Brain microvascular endothelial cell (primary cell): ENCODE data around the gene MKNK1.

Source experiments
- DNase-seq: peaks from one replicate; pipeline ENCODE4 v3.0.0-alpha.2; 2020
- H3K27ac ChIP-seq: fragments of 250-450 bp; sonication (Bioruptor Pico); 2 replicates; pipeline ENCODE4 v1.5.1; 2020; ENCODE audit warnings: mild to moderate bottlenecking, moderate library complexity
- H3K27me3 ChIP-seq: fragments of 250-450 bp; sonication (Bioruptor Pico); replicated peaks from 2 replicates; pipeline ENCODE4 v1.5.1; 2020; ENCODE audit warnings: mild to moderate bottlenecking
- H3K36me3 ChIP-seq: fragments of 250-450 bp; sonication (Bioruptor Pico); replicated peaks from 2 replicates; pipeline ENCODE4 v1.5.1; 2020; ENCODE audit warnings: mild to moderate bottlenecking
- H3K4me3 ChIP-seq: 2 replicates; pipeline ENCODE4 v1.5.1; 2011; ENCODE audit warnings: low read depth, mild to moderate bottlenecking, control low read depth, low read length, moderate library complexity
- CTCF ChIP-seq: IDR thresholded peaks from 2 replicates; pipeline ENCODE4 v1.5.1; 2011; ENCODE audit warnings: low read depth, mild to moderate bottlenecking, moderate library complexity, low read length, control low read depth, inconsistent platforms; ENCODE audit errors: missing control alignments
- in situ Hi-C: cut with HindIII; loops from 2 replicates; pipeline ENCODE4 v1.10.0; 2017; ENCODE audit warnings: low sequenced_read_pairs, low pct_ligation_motif_present

MKNK1 gene

DNA sequence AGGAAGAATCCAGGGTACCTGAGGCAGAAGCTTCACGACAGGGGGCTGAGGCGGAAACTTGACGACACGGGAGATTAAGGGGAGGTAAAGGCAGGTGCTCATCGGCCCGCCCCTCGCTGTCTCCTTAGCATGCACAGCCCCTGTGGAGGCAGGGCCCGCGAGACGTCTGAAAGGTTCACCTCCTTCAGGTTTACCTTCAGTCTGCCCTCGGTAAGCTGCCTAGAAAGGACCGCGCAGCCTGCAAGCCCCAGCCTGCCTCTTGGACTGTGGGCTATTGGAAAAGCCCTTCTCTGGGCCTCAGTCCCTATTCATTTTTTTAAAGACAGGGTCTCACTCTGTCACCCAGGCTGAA lies 81.1 kb downstream of the MKNK1 start:
- peaks cover 38% of the 10 kb centered on the region for H3K27me3 ChIP-seq
- no peak overlapping the region for H3K4me3 ChIP-seq
- TF ChIP-seq CTCF = no peak
- DNase-seq = no peak
- no peaks in the 10 kb centered on the region for H3K36me3 ChIP-seq
- no peak overlapping the region for H3K27ac ChIP-seq
- in situ Hi-C loops = no loop called here

- Histone ChIP-seq H3K4me3 (no peak overlapping the region), H3K27ac (peak overlapping the region; percentile 20), H3K27me3 (peaks cover 36% of the 10 kb centered on the region), H3K36me3 (no peaks in the 10 kb centered on the region)
- no peak for TF ChIP-seq CTCF
- peak; percentile 73 for DNase-seq
- in situ Hi-C loops = no loop called here
These were observed 81.7 kb downstream of the MKNK1 start for GRCh38 chr1:46522184-46522968.

- H3K4me3 ChIP-seq = no peak overlapping the region
- H3K27me3 ChIP-seq = peaks cover 35% of the 10 kb centered on the region
- H3K36me3 ChIP-seq = no peaks in the 10 kb centered on the region
- no peak for DNase-seq
- no peak overlapping the region for H3K27ac ChIP-seq
- TF ChIP-seq CTCF = no peak
- in situ Hi-C loops = no loop called here
These were observed 82.7 kb downstream of the MKNK1 start for GRCh38 chr1:46521414-46521813.

- no peak for TF ChIP-seq CTCF
- in situ Hi-C loops = no loop called here
- H3K36me3 ChIP-seq = no peaks in the 10 kb centered on the region
- peak; percentile 83 for DNase-seq
- no peak overlapping the region for H3K27ac ChIP-seq
- peaks cover 35% of the 10 kb centered on the region for H3K27me3 ChIP-seq
- H3K4me3 ChIP-seq = no peak overlapping the region
These were observed 83.8 kb downstream of the MKNK1 start for GRCh38 chr1:46520063-46520911.

DNA sequence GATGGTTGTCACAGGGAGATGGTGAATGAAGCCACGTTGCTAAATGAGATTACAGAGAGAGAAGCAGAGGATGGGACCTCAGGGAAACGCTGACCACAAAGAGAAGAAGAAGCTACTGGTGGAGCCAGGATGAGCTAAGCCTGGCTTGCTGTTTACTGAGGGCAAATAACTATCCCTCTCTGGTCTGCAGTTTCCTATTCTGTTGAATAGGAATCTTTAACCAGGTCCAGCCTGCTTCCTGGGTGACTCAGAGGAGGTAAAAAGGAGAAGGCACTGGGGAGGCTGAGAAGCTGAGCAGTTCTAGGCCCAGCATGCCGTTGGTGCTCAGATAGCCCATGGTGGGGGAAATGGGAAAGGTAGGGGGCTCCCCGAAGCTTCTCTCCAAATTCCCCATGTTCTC lies 84.9 kb downstream of the MKNK1 start:
- no peak for TF ChIP-seq CTCF
- Histone ChIP-seq H3K4me3 (no peak overlapping the region), H3K27ac (no peak overlapping the region), H3K36me3 (no peaks in the 10 kb centered on the region), H3K27me3 (peaks cover 38% of the 10 kb centered on the region)
- in situ Hi-C loops = no loop called here
- DNase-seq = no peak
